Fibroblast of the aortic adventitia (primary cell): ENCODE results near the gene KIAA1328. TPM values are rescaled to one million over a fixed set of nuclear protein-coding genes. Genes with fewer than 3 reads are reported as not detected.

Experiments
- DNase-seq: peaks from one replicate; pipeline ENCODE4 v3.0.0-alpha.2; 2010; ENCODE audit warnings: low read depth
- H3K4me3 ChIP-seq: 2 replicates; pipeline ENCODE4 v1.5.1; 2011; ENCODE audit warnings: low read depth, mild to moderate bottlenecking, control low read depth, low read length, moderate library complexity
- CTCF ChIP-seq: IDR thresholded peaks from 2 replicates; pipeline ENCODE4 v1.5.1; 2011; ENCODE audit warnings: mild to moderate bottlenecking, low read length, control low read depth, inconsistent platforms; ENCODE audit not compliant: insufficient read depth
- total RNA-seq: library from RNA; depleted of rRNA; stranded (reverse); fragments of >200 nt; gene quantifications from 2 replicates; pipeline ENCODE4 v1.2.3, GENCODE V29; 2012; ENCODE audit warnings: low replicate concordance

Gene KIAA1328
- total RNA-seq, 1 donor, result 13.6 TPM

GRCh38 chr18:37252854-37253393 lies 424.0 kb downstream of the KIAA1328 start:
- no peak for DNase-seq
- no peak overlapping the region for H3K4me3 ChIP-seq
- no peak for TF ChIP-seq CTCF

GRCh38 chr18:37253394-37254235 lies 424.7 kb downstream of the KIAA1328 start:
- TF ChIP-seq CTCF, result no peak
- no peak for DNase-seq
- no peak overlapping the region for H3K4me3 ChIP-seq

DNA sequence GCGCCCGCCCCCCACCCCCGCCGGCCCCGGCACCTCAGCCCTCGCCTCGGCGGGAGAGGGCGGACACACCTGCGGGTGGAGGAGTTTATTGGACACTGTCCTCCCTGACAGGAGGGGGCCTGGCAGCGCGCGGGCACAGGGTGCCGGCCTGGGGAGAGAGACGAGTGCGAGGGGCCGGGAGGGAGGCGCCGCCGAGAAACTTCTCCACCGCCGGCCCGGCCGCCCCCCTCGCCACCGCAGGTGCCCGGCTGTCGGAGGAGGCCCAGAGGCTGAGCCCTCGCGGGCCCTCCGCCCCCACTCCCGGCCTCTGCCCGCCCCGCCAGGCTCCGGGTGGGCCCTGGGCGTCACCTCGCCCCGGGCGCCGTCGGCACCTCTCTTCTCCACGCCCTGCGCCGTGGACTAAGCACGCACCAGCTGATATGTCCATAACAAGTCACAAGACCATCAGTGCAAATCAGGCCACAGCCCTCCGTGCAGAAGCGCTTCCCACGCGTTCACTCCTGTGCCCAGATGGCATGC lies 425.4 kb downstream of the KIAA1328 start:
- no peak for TF ChIP-seq CTCF
- DNase-seq, result no peak
- no peak overlapping the region for H3K4me3 ChIP-seq

DNA sequence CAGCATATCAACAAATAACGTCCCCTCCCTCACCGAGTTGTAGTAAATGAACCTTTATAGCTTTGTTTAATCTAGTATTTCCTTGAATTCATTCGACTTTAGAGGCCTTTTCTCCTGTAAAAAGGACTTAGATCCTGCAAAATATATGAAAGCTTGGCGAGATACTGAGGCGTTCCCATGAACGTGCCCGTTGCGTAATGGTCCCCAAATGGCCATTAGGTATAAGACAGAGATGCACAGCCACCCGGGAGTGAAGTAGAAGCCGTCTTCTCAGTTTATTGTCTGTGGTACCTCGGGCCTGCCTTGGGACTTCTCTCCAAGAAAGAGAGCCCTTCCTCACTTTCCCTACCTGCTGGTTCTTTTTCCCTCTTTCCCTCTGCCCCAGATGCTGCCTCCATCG lies 426.0 kb downstream of the KIAA1328 start:
- no peak for DNase-seq
- H3K4me3 ChIP-seq, result no peak overlapping the region
- no peak for TF ChIP-seq CTCF

- TF ChIP-seq CTCF, result no peak
- no peak overlapping the region for H3K4me3 ChIP-seq
- no peak for DNase-seq
Measured at GRCh38 chr18:37258131-37258530, 429.2 kb downstream of the KIAA1328 start.

GRCh38 chr18:37258819-37259218 lies 429.9 kb downstream of the KIAA1328 start:
- DNase-seq, result no peak

More at GRCh38 chr18:37258819-37259218, 429.9 kb downstream of the KIAA1328 start:
- no peak for TF ChIP-seq CTCF
- no peak overlapping the region for H3K4me3 ChIP-seq
